HepG2 (cell line): ENCODE results near the gene PSMD3. TPM values are rescaled to one million over a fixed set of nuclear protein-coding genes. Genes with fewer than 3 reads are reported as not detected.
A peak's percentile ranks its signal among the peaks of the same experiment; 100 is the strongest.

Experiments
- ATM ChIP-seq: fragments of 450-650 bp; IDR thresholded peaks from 2 replicates; pipeline ENCODE4 v1.7.1; 2017; ENCODE audit warnings: mild to moderate bottlenecking, borderline replicate concordance
- CAMTA2 ChIP-seq: sonication (generic); formaldehyde crosslinking; IDR thresholded peaks from 2 replicates; pipeline ENCODE4 v1.4.0; 2020; ENCODE audit warnings: mild to moderate bottlenecking, missing genetic modification reagents, borderline replicate concordance
- DR1 ChIP-seq: sonication (generic); formaldehyde crosslinking; IDR thresholded peaks from 2 replicates; pipeline ENCODE4 v1.8.0; 2021; ENCODE audit warnings: mild to moderate bottlenecking, missing genetic modification reagents, inconsistent platforms
- EP300 ChIP-seq, 3 experiments: sonication (generic) in 1 of 3; formaldehyde crosslinking in 1 of 3; IDR thresholded peaks; 2 replicates each; pipeline versions ENCODE4 v1.5.1 to v1.6.1; 2011 to 2020; ENCODE audit warnings: low read depth in 2 of 3, low read length in 2 of 3, borderline replicate concordance in 1 of 3, improper control_type of control experiment in 1 of 3, mild to moderate bottlenecking in 1 of 3, missing genetic modification reagents in 1 of 3, moderate library complexity in 1 of 3
- FOXA1 ChIP-seq, 2 experiments: fragments of 450-650 bp in 1 of 2; sonication (generic) in 1 of 2; formaldehyde crosslinking in 1 of 2; IDR thresholded peaks; 2 replicates each; pipeline versions ENCODE4 v1.4.0 to v1.6.1; 2016 to 2020; ENCODE audit warnings: missing genetic modification reagents in 1 of 2
- GPN1 ChIP-seq: sonication (generic); formaldehyde crosslinking; IDR thresholded peaks from 2 replicates; pipeline ENCODE4 v1.5.1; 2020; ENCODE audit warnings: missing genetic modification reagents, borderline replicate concordance
- LRRFIP1 ChIP-seq: sonication (generic); formaldehyde crosslinking; conservative IDR thresholded peaks from 2 replicates; pipeline ENCODE4 v1.4.0; 2020; ENCODE audit warnings: missing genetic modification reagents
- POGZ ChIP-seq: sonication (generic); formaldehyde crosslinking; IDR thresholded peaks from 2 replicates; pipeline ENCODE4 v1.4.0; 2020; ENCODE audit warnings: mild to moderate bottlenecking, missing genetic modification reagents
- RXRB ChIP-seq: IDR thresholded peaks from 2 replicates; pipeline ENCODE4 v1.6.1; 2016; ENCODE audit warnings: borderline replicate concordance, missing genetic modification reagents, missing compliant biosample characterization
- SIX4 ChIP-seq: sonication (generic); formaldehyde crosslinking; IDR thresholded peaks from 2 replicates; pipeline ENCODE4 v1.4.0; 2020; ENCODE audit warnings: missing genetic modification reagents
- TEAD3 ChIP-seq: optimal IDR thresholded peaks from 2 replicates; pipeline ENCODE3; 2016; ENCODE audit warnings: borderline replicate concordance
- ZMYM2 ChIP-seq: sonication (generic); formaldehyde crosslinking; IDR thresholded peaks from 2 replicates; pipeline ENCODE4 v1.8.0; 2022; ENCODE audit warnings: mild to moderate bottlenecking, missing genetic modification reagents
- ZNF142 ChIP-seq: sonication (generic); formaldehyde crosslinking; IDR thresholded peaks from 2 replicates; pipeline ENCODE4 v1.4.0; 2020; ENCODE audit warnings: missing genetic modification reagents
- ZNF260 ChIP-seq: sonication (generic); formaldehyde crosslinking; IDR thresholded peaks from 2 replicates; pipeline ENCODE4 v1.4.0; 2020; ENCODE audit warnings: missing genetic modification reagents, low read depth, mild to moderate bottlenecking, borderline replicate concordance
- ZNF678 ChIP-seq: sonication (generic); formaldehyde crosslinking; IDR thresholded peaks from 2 replicates; pipeline ENCODE4 v1.4.0; 2020; ENCODE audit warnings: mild to moderate bottlenecking, missing genetic modification reagents
- ZNF839 ChIP-seq: sonication (generic); formaldehyde crosslinking; IDR thresholded peaks from 2 replicates; pipeline ENCODE4 v1.4.0; 2020; ENCODE audit warnings: missing genetic modification reagents, mild to moderate bottlenecking, borderline replicate concordance
- polyA plus RNA-seq, 8 experiments: library from polyadenylated mRNA; depleted of rRNA in 3 of 8; stranded (reverse) in 7 of 8; unstranded in 1 of 8; fragments of >200 nt; fragmentation: Illumina TruSeq in 4 of 8; extraction: Trizol in 4 of 8; gene quantifications; 2 replicates each; pipeline versions ENCODE4 v1.2.1 to v1.2.3, GENCODE V29; 2011 to 2016; ENCODE audit warnings: low read depth in 4 of 8, missing spikeins in 1 of 8, mixed read lengths in 1 of 8; ENCODE audit not compliant: insufficient read depth in 1 of 8
- total RNA-seq, 5 experiments: library from RNA; depleted of rRNA; stranded (reverse); fragments of >200 nt; fragmentation: Illumina TruSeq; extraction: Trizol; gene quantifications; 2 replicates each; pipeline ENCODE4 v1.2.3, GENCODE V29; 2016; ENCODE audit warnings: low read depth in 1 of 5
- TF ChIP-seq, protein P1 (sequence below): sonication (generic); formaldehyde crosslinking; IDR thresholded peaks from 2 replicates; pipeline ENCODE4 v1.8.0; 2022; ENCODE audit warnings: missing genetic modification reagents, mild to moderate bottlenecking, borderline replicate concordance
- TF ChIP-seq, protein P2 (sequence below): sonication (generic); formaldehyde crosslinking; IDR thresholded peaks from 2 replicates; pipeline ENCODE4 v1.4.0; 2020; ENCODE audit warnings: missing genetic modification reagents

PSMD3 gene
- total and polyA plus RNA-seq, 2 of the 13 experiments (the other 11 are each of a cell fraction or from before 2014, with no cell fraction given), result 97.4 to 146 TPM

GRCh38 chr17:39960524-39961041 is 20.0 kb upstream of the PSMD3 start (continued):
- TF ChIP-seq LRRFIP1 (CRISPR knock-in tag) (no peak), ZNF142 (no peak), GPN1 (CRISPR knock-in tag) (no peak), SIX4 (CRISPR knock-in tag) (no peak), DR1 (CRISPR knock-in tag) (no peak), ZNF839 (CRISPR knock-in tag) (no peak), ZNF678 (CRISPR knock-in tag) (no peak), ZNF260 (no peak), ATM (no peak), TEAD3 (CRISPR knock-in tag) (peak; percentile 61), POGZ (CRISPR knock-in tag) (no peak), FOXA1 (IDR thresholded peaks at IDR 0.05) (peak; percentile 55; the same call in 1 of the 2 replicates), FOXA1 (CRISPR knock-in tag; IDR thresholded peaks at IDR 0.05) (0 out of 2 replicates have a peak, but pooled peaks have one; percentile 42), RXRB (CRISPR knock-in tag) (peak; percentile 30; the same call in 1 of the 2 replicates), ZMYM2 (peak; percentile 46; the same call in 1 of the 2 replicates), EP300 (IDR thresholded peaks at IDR 0.05; ENCODE audit: low read depth in 2 of 2, low read length in 2 of 2) (no peak), EP300 (CRISPR knock-in tag; IDR thresholded peaks at IDR 0.05; ENCODE audit: borderline replicate concordance) (no peak), CAMTA2 (CRISPR knock-in tag) (no peak)
- TF ChIP-seq, protein P1, sequence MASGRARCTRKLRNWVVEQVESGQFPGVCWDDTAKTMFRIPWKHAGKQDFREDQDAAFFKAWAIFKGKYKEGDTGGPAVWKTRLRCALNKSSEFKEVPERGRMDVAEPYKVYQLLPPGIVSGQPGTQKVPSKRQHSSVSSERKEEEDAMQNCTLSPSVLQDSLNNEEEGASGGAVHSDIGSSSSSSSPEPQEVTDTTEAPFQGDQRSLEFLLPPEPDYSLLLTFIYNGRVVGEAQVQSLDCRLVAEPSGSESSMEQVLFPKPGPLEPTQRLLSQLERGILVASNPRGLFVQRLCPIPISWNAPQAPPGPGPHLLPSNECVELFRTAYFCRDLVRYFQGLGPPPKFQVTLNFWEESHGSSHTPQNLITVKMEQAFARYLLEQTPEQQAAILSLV (CRISPR knock-in tag), result no peak
- TF ChIP-seq, protein P2, sequence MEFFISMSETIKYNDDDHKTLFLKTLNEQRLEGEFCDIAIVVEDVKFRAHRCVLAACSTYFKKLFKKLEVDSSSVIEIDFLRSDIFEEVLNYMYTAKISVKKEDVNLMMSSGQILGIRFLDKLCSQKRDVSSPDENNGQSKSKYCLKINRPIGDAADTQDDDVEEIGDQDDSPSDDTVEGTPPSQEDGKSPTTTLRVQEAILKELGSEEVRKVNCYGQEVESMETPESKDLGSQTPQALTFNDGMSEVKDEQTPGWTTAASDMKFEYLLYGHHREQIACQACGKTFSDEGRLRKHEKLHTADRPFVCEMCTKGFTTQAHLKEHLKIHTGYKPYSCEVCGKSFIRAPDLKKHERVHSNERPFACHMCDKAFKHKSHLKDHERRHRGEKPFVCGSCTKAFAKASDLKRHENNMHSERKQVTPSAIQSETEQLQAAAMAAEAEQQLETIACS, result no peak
